NCI-H345 (cell line): Measurements from ENCODE around the gene DAPK1.

Source experiments
- DNase-seq: peaks from one replicate; lab custom pipeline; 2025; lab: John Stamatoyannopoulos, UW

DAPK1 gene

DNA sequence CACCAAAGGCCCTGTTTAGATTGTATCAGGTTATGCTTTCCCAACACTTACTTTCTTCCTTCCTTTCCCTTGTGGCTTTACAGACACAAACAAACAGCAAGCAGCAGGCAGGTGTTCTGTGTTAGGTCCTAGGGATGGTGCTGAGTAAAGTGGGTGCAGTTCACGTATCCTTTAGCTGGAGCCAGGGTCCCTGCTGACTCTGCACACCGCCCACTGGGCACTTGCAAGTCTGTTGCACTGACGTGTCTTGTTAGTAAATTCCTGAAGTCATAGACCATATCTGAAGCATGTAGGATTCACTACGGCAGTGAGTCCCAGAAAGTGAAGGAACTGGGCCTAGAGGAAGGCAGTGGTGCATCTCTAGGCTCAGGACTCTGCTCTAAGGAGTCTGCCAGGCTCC lies 96.5 kb downstream of the DAPK1 start:
- no peak for DNase-seq

DNA sequence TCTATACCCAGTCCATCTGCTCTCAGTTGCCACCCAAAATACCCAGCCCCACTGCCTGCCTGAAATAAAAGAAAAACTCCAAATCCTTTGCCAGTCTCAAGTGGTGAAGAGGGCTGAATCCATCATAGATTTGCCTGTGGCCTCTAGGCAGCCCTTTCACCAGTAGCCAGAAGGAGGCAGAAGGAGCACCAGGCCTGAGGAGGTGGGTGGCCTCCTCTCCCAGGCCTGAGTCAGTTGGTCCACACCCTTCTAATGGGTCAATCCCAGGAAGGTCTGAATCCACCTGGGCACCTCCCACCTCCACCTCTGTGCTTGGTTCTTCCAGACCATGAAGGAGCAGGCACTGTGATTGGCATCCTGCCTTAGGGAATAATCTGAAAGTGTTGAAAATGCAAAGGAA lies 97.0 kb downstream of the DAPK1 start:
- no peak for DNase-seq

DNA sequence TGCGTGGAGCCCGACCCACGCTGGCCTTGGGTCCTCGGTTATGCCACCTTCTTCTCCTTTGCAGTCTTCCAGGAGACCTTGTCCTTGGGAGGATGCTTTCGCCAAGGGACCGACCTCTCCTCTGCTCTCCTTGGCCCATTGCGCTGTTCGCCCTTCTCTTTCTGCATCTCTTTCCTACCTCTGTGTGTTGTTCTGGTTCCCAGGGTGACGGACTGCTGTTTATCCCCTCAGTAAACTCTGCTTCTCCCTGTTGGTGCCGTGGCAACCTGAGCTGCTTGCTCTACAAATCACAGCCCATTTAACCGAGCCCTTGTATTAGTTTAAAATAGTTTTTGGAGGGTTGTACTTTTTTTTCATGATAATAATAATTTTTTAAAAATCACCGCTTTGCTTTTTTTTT lies 97.9 kb downstream of the DAPK1 start:
- DNase-seq: no peak

DNA sequence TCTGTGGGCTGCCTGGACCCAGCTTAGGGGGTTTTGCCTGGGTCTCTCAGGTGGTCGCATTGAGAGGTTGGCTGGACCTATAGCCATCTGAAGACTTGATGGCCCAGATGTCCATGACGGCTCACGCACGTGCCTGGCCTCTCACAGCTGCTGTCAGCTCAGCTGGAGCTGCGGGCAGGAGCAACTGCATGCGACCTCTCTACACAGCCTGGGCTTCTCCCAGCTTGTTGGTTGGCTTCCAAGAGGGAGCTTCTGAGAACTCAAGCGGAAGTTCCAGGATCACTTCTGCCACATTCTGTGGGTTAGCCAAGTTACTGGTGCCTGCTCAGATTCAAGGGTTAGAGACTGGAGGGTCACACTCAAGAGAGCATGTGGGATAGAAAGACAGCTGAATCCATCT lies 99.2 kb downstream of the DAPK1 start:
- DNase-seq: no peak

DNA sequence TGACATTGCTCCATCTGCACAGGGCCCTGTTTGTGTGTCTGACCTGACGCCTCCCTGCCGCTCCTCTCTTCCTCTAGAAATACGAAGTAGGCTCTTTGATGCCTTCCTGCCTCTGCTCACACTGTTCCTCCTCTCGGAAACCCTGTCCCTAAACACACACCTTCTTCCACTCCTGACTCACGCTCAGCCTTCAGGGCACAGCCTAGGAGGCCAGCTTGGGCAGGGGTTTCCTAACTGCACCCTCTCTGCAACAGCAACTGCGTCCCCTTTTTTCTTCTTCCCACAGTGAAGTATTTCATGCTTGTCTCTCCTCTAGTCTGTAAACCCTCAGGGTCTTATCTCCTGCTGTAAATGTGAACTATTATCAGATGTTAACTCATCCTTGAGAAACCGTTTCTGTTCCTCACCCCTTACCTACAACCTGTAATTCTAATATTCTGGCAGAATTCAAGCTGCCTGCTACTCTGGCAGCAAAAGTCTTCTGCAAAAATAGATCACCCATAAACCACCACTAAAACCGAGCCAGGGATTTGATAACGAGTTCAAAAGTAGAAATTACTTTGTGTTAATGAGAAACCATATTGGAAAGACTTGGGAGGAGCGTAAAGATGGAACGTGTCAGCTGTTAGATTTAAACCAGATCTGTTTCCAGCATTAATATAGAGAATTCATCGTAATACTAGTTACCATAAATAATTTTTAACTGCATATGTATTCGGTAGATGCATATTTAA lies 100.2 kb downstream of the DAPK1 start:
- DNase-seq: no peak

DNA sequence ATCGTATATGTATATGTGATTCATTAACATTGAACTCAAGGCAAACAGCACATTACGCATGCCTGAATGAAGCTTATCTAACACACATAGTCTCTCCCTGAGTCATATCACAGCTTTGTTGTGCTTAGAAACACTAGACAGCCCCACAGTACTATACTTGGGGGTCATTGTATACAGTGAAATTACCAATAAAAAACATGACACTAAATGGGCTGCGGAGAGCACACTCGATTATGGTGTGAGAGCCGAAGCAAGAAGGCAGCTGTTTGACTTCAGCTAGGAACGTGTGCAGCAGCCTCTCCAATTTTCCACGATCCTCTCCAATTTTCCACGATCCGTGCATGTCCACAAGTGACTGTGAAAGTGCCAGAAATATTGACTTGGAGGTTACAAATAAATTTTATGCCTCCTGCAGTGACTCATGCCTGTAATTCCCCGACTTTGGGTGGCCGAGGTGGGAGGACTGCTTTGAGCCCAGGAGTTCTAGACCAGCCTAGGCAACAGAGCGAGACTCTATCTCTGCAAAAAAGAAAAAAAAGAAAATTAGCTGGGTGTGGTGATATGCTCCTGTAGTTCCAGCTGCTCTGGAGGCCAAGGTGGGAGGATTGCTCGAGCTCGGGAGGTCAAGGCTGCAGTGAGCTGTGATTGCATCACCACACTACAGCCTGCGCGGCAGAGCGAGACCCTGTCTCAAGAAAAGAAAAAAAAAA lies 102.4 kb downstream of the DAPK1 start:
- DNase-seq: no peak

DNA sequence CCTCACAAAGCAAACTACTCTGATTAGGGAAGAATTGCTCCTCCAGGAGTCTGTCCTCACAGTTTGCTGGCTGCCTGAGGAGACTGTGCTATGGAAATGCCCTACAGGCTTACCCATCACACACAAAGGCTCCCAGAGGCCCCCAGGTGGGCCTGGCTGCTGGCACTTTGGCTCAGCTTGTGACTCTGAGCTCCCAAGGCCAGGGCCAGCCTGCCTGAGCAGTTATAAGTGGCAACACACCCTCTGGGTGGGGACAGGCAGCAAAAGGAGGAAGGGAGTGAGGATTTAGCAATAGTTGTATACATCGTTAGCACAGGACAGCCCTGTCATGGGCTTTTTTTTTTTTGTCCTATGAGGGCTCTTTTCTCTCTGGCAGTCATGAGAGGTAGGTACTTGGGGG lies 103.5 kb downstream of the DAPK1 start:
- peak; percentile 19 for DNase-seq

DNA sequence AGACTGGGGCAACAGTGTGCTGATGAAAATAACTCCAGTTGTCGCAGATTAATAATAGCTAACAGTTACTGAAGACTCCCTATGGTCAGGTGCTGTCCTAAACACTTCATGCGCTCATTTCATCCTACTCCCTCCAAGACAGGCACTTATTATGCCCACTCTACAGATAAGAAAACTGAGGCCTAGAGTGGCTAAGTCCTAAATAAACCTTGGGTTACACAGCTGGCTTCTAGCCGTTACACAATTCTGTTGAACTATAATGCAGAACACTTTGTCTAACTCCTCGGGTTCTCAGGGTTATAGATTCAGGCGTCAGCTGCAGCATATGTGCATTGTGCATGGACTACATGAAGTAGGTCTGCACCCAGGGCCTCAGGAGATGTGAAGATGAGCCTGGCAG lies 103.9 kb downstream of the DAPK1 start:
- DNase-seq: no peak

DNA sequence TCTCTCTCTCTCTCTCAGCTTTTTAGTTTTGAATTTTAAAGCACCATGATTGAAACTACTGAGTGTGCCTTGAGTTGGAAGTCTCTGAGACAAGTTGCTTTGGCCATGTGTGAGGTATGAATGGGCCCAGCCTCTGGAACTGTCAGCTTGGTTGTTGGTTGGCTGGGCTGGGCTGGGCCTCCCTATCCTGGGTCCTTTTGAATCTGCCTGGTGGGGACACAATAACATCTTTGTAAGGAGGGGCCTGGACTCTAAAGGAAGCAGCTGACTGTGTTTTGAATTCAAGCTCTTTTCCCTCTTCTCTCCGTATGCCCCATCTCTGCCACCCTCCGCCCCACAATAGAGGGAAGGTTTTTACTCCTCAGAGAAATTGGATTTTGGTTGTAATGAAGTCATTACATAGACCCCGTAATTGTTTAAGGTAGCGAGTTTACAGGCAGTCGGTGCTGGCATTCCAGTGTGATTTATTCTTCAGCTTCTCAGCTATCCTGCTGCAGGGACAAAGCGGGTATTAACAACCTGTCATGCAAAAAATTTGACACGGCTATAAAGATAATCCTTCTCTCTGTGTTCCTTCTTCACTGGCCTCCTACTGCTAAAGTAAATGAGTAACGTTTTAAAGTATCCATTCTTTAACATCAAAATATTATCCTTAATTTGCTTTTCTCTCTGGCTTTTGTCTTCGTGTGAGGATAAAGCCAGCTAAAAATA lies 105.4 kb downstream of the DAPK1 start:
- DNase-seq: no peak

DNA sequence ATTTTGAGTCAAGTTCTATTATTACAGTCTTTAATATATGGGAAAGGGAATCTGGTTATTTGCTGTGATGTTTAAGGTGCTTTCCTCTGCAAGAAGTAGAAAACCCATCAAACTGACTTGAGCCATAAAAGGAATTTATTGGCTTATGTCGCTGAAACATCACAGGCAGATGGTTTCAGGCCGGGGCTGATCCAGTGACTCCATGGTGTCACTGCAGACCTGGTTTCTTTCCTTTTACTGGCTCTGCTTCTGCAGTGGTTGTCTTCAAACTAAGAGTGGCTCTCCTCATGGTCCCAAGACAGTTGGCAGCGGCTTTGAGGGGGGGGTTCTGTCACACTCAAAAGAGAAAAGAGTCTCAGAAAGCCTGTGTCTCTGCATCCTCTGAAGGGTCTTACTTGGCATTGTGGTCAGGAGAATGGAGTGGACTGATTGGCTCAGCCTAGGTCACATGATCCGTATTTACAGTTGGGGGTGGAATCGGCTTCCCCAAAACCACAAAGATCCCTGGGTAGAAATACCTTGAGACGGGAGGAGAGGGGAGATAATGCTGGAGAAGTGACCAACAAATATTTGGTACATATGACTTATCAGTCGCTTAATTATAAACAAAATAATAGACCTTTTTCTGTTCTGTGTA lies 106.3 kb downstream of the DAPK1 start:
- DNase-seq: no peak

DNA sequence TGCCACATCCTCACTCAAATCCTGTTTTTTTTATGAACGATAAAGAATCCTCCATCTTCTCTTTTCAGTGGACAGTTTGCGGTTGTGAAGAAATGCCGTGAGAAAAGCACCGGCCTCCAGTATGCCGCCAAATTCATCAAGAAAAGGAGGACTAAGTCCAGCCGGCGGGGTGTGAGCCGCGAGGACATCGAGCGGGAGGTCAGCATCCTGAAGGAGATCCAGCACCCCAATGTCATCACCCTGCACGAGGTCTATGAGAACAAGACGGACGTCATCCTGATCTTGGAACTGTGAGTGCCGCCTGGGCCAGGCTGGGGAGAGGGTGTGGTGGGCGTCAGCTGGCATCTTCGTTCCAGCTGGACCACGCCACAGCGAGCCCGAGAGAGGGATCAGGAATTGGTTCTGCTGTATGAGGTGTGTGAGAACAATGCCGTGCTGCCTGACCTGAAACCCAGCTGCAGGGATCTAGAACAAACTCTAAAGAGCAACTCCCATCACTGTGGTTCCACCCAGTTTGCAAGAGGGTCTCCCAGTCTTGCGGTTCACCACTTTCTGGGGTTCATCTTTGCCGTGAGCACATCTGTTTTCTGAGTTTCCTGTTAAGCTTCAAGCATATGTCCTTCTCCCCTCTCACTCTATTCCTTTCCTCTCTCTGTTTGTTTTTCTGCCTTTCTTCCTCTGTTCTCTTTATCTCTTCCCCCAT lies 107.4 kb downstream of the DAPK1 start:
- DNase-seq: no peak

DNA sequence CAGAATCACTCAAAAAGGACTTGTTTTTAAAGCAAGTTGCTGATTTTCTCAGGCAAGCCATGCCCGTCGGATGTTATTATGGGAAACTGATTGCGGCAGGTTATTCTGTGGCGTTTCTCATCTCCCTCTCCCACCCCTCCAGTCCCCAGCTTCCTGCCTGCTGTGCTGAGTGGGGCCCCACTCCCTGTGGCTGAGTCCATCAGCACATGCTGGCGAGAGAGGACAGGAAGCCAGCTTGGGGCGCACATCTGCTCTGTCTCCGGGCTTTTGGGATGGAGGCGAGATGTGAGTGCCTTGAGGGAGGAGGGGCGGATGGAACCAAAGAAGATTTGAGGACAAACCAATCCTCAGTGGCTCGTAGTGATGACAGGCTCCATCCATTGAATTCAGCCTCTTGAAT lies 108.0 kb downstream of the DAPK1 start:
- DNase-seq: no peak

DNA sequence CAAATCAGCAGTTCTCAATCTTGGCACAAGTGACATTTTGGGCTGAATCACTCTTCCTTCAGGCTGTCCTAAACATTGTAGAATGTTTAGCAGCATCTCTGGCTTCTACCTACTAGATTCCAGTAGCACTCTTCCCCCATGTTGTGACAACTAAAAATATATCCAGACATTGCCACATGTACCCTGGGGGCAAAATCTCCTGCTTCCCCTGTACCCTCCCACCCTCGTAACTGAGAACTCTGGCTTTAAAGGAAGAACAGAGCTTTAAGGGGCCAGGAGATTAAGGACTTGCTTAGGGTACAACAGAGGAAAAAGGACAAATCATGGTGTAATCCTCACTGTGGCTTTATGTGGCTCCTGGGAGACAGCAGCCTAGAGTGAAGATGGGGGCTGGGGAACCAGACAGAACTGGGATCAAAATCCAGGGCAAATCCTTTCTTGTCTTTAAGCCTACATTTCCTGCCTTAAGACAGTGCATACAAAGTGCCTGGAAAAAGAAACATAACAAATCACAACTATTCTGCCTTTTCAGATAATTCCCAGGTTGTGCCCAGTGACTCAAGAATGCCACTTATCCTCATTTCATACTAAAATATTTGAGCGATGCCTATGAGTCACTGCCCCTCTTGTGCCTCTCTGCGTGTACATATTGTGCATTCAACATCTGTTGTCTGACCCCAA lies 109.3 kb downstream of the DAPK1 start:
- no peak for DNase-seq

DNA sequence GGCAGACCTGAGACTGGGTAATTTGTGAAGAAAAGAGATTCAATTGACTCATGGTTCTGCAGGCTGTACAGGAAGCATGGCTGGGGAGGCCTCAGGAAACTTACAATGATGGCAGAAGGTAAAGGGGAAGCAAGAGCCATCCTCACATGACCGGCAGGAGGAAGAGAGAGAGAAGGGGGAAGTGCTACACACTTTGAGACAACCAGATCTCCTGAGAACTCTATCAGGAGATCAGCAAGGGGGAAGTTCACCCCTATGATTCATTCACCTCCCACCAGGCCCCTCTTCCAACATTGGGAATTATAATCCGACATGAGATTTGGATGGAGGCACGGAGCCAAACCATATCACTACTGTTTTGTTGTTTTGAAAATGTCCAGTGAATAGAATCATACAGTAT lies 110.2 kb downstream of the DAPK1 start:
- no peak for DNase-seq

DNA sequence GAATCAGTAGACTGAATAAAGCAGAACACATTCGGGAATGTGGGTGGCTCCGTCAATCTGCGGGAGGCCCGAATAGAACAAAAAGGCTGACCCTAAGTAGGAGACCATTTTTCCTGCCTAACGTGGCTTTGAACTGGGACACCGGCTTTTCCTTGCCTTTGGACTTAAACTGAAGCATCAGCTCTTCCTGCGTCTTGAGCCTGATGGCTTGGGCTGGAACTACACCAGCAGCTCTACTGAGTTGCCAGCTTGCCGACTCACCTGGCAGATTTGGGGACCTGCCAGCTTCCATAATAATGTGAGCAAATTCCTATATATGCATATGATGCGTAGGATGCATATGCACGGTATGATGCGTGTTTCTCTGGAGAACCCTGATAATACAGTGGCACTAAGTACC lies 111.3 kb downstream of the DAPK1 start:
- no peak for DNase-seq

DNA sequence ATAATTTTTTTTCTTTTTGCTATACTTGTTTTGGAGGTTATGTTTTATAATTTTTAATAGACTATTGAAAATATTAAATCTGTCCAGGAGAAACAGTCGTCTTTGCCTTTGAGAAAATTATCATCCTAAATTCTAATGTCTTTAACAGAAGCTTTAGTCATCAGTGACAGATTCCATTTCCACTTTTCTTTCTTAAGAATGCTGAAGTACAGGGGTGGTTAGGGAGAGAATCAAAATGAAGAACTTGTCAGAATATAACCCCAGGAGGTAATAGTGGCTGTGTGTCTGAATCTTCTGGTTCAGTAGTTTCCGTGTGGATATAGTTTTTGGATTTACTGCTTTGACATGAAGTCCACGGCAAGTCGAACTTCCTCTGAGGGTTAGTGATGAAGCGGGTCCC lies 111.8 kb downstream of the DAPK1 start:
- no peak for DNase-seq

DNA sequence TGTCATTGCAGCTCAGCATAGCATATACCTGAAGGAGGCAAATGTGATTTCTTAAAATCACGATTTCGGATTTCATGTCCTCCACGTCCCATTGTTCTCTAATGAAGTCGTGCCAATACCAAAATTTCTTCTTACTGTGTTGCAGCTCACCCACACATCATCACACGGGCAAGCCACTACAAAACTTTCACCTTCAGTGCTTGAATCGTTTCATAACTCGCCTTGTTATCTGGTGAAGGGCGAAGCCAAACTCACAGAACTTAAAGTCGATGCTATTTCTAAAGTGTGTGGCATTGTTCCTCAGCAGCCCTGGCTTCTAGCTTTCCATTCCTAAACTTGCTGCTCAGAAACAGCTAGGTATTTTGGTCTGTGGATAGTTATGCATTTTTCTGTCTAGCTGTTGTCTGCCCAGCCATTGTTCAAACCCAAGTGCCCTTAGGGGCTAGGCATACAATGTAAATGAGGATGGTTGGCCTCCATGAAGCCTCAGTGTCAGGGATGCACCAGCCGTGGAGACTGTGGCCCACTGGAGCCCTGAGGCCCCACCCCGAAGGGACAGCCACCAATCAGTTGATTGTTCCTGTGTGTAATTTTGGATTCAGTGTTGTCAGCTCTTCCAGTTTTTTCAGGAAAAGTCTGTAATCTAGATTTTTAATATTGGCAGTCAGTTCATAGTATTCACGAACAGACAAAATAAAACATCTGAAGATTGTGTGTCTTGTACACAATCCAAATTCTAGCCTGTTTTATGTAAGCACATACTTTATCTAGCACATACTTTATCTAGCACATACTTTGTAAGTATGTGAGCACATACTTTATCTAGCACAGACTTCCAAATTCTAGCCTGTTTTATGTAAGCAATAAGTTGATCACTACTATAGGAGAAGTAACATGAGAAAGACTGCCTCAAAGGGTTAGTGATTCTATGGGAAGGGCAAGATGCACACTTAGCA lies 112.8 kb downstream of the DAPK1 start:
- DNase-seq: no peak

DNA sequence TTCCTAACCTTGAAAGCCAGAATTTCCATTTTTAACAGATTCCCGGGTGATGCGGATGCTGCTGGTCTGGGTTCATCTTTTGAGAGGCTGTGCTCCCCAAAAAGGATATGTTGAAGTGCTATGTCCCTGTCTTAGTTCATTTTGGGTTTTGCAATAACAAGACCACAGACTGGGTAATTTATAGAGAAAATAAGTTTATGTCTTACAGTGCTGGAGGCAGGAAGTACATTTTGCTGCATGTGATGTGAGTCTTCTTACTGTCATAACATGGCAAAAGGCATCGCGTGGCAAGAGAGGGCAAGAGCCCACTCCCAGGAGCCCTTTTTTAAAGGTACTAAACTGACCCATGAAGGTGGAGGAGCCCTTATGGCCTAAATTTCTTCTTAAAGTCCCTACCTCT lies 114.1 kb downstream of the DAPK1 start:
- no peak for DNase-seq

DNA sequence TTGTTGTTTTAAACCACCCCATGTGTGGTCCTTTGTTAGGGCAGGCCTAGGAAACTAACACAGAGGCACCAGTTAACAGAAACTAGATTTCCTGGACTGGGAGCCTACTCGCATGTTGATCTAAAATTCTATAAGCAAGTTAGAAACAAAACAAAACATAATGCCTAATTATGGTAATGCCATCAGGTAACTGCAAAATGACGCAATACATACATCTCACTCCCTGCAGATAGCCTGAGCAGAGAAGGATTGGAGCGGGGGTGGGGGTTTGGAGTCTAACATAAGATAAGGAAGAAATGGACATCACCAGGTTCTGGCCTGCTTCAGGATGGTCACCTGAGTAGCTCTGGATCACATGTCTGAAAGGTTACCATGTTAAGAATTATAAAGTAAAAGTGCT lies 114.9 kb downstream of the DAPK1 start:
- no peak for DNase-seq
